ENCODE results near the gene CCNY.
"Not testable (repeated sequence)": the region's sequence is repeated elsewhere in the genome, so short reads cannot be mapped to it uniquely, and the experiment has no call there.

CCNY gene

GRCh38 chr10:35417795-35418194 lies 81.5 kb downstream of the CCNY start:
- Histone ChIP-seq H2BK120ac (ENCODE audit: low read depth, low read length) (no peak overlapping the region), H3K4me1 (ENCODE audit: control insufficient read depth, insufficient read depth, low read depth, low read length) (peaks cover 31% of the 10 kb centered on the region), H3K4me2 (ENCODE audit: low read length, poor library complexity, severe bottlenecking) (no peak overlapping the region), H2BK12ac (ENCODE audit: low read length in 2 of 2) (no peak overlapping the region), H2BK15ac (ENCODE audit: low read depth, poor library complexity, severe bottlenecking) (no peak overlapping the region), H3K4me3 (ENCODE audit: insufficient read depth in 1 of 2, low read depth in 1 of 2, low read length in 2 of 2) (no peak overlapping the region), H3K36me3 (ENCODE audit: control insufficient read depth in 1 of 2, insufficient read depth in 2 of 2, low read depth in 1 of 2, low read length in 2 of 2) (no peaks in the 10 kb centered on the region), H2BK5ac (ENCODE audit: low read depth, low read length, poor library complexity, severe bottlenecking) (no peak overlapping the region), H3K27me3 (ENCODE audit: control insufficient read depth in 1 of 2, insufficient read depth in 1 of 2, low read length in 2 of 2) (no peaks in the 10 kb centered on the region), H2AK5ac (ENCODE audit: low read length, severe bottlenecking) (no peak overlapping the region), H3K18ac (ENCODE audit: low read depth in 1 of 2, low read length in 2 of 2) (no peak overlapping the region), H3K14ac (ENCODE audit: low read length in 2 of 2) (no peak overlapping the region), H3K4ac (ENCODE audit: low read depth in 1 of 2, low read length in 2 of 2) (no peak overlapping the region), H2AFZ (ENCODE audit: low read depth, low read length) (no peak overlapping the region), H3K27ac (ENCODE audit: low read length, poor library complexity, severe bottlenecking) (no peak overlapping the region), H4K91ac (ENCODE audit: low read length) (no peak overlapping the region), H3K79me1 (replicated peaks; ENCODE audit: low read length, poor library complexity, severe bottlenecking) (peaks cover 21% of the 10 kb centered on the region), H3K23ac (ENCODE audit: low read length in 2 of 2) (no peak overlapping the region), H3K9me3 (ENCODE audit: control insufficient read depth, low read length) (no peaks in the 10 kb centered on the region), H4K8ac (ENCODE audit: low read length) (no peak overlapping the region), H3K9ac (ENCODE audit: low read length) (no peak overlapping the region)
- no peak for DNase-seq

- H2AK5ac ChIP-seq (ENCODE audit: low read length, severe bottlenecking); H2AFZ ChIP-seq (ENCODE audit: low read depth, low read length); H3K27ac ChIP-seq (ENCODE audit: low read length, poor library complexity, severe bottlenecking); H3K36me3 ChIP-seq (ENCODE audit: control insufficient read depth in 1 of 2, insufficient read depth in 2 of 2, low read depth in 1 of 2, low read length in 2 of 2); H2BK120ac ChIP-seq (ENCODE audit: low read depth, low read length); H3K23ac ChIP-seq (ENCODE audit: low read length in 2 of 2); H3K4me3 ChIP-seq (ENCODE audit: insufficient read depth in 1 of 2, low read depth in 1 of 2, low read length in 2 of 2); H3K4me2 ChIP-seq (ENCODE audit: low read length, poor library complexity, severe bottlenecking); H3K9me3 ChIP-seq (ENCODE audit: control insufficient read depth, low read length); H3K4ac ChIP-seq (ENCODE audit: low read depth in 1 of 2, low read length in 2 of 2); DNase-seq; H4K91ac ChIP-seq (ENCODE audit: low read length); H3K27me3 ChIP-seq (ENCODE audit: control insufficient read depth in 1 of 2, insufficient read depth in 1 of 2, low read length in 2 of 2); H3K9ac ChIP-seq (ENCODE audit: low read length); H2BK5ac ChIP-seq (ENCODE audit: low read depth, low read length, poor library complexity, severe bottlenecking); H2BK15ac ChIP-seq (ENCODE audit: low read depth, poor library complexity, severe bottlenecking): not testable (repeated sequence)
- H3K79me1 ChIP-seq (replicated peaks; ENCODE audit: low read length, poor library complexity, severe bottlenecking), result peaks cover 21% of the 10 kb centered on the region
- peak overlapping the region; percentile 29 for H4K8ac ChIP-seq (ENCODE audit: low read length)
- peak overlapping the region in 1 of 2 experiments; percentile 57 for H3K14ac ChIP-seq (ENCODE audit: low read length in 2 of 2)
- peak overlapping the region in 1 of 2 experiments; percentile 67 for H3K18ac ChIP-seq (ENCODE audit: low read depth in 1 of 2, low read length in 2 of 2)
- peaks cover 31% of the 10 kb centered on the region for H3K4me1 ChIP-seq (ENCODE audit: control insufficient read depth, insufficient read depth, low read depth, low read length)
- peak overlapping the region; percentile 38 to 64 for H2BK12ac ChIP-seq (ENCODE audit: low read length in 2 of 2)
- 99% methylated on average over 10 of the region's 10 CpGs for WGBS
Observed at GRCh38 chr10:35418580-35418979, 82.3 kb downstream of the CCNY start.

- Histone ChIP-seq H3K79me1 (replicated peaks; ENCODE audit: low read length, poor library complexity, severe bottlenecking) (peaks cover 15% of the 10 kb centered on the region), H4K91ac (ENCODE audit: low read length) (peak overlapping the region; percentile 71), H3K27ac (ENCODE audit: low read length, poor library complexity, severe bottlenecking) (peak overlapping the region; percentile 47), H3K23ac (ENCODE audit: low read length in 2 of 2) (no peak overlapping the region), H2AK5ac (ENCODE audit: low read length, severe bottlenecking) (peak overlapping the region; percentile 62), H2BK120ac (ENCODE audit: low read depth, low read length) (no peak overlapping the region), H3K9me3 (ENCODE audit: control insufficient read depth, low read length) (no peaks in the 10 kb centered on the region), H2BK5ac (ENCODE audit: low read depth, low read length, poor library complexity, severe bottlenecking) (no peak overlapping the region), H3K4me1 (ENCODE audit: control insufficient read depth, insufficient read depth, low read depth, low read length) (peaks cover 30% of the 10 kb centered on the region), H2AFZ (ENCODE audit: low read depth, low read length) (no peak overlapping the region), H3K4ac (ENCODE audit: low read depth in 1 of 2, low read length in 2 of 2) (peak overlapping the region in 1 of 2 experiments; percentile 64), H3K36me3 (ENCODE audit: control insufficient read depth in 1 of 2, insufficient read depth in 2 of 2, low read depth in 1 of 2, low read length in 2 of 2) (no peaks in the 10 kb centered on the region), H2BK12ac (ENCODE audit: low read length in 2 of 2) (peak overlapping the region; percentile 39 to 59), H2BK15ac (ENCODE audit: low read depth, poor library complexity, severe bottlenecking) (no peak overlapping the region), H3K4me2 (ENCODE audit: low read length, poor library complexity, severe bottlenecking) (no peak overlapping the region), H4K8ac (ENCODE audit: low read length) (no peak overlapping the region), H3K4me3 (ENCODE audit: insufficient read depth in 1 of 2, low read depth in 1 of 2, low read length in 2 of 2) (no peak overlapping the region), H3K9ac (ENCODE audit: low read length) (peak overlapping the region; percentile 80), H3K27me3 (ENCODE audit: control insufficient read depth in 1 of 2, insufficient read depth in 1 of 2, low read length in 2 of 2) (no peaks in the 10 kb centered on the region), H3K14ac (ENCODE audit: low read length in 2 of 2) (peak overlapping the region in 1 of 2 experiments; percentile 31), H3K18ac (ENCODE audit: low read depth in 1 of 2, low read length in 2 of 2) (peak overlapping the region in 1 of 2 experiments; percentile 86)
- 60% methylated on average over 2 of the region's 2 CpGs for WGBS
- DNase-seq, result peak; percentile 33
Observed at GRCh38 chr10:35420044-35420443, 83.7 kb downstream of the CCNY start.

- Histone ChIP-seq H3K4me3 (ENCODE audit: insufficient read depth in 1 of 2, low read depth in 1 of 2, low read length in 2 of 2) (peak overlapping the region in 1 of 2 experiments; percentile 40), H3K23ac (ENCODE audit: low read length in 2 of 2) (no peak overlapping the region), H3K36me3 (ENCODE audit: control insufficient read depth in 1 of 2, insufficient read depth in 2 of 2, low read depth in 1 of 2, low read length in 2 of 2) (no peaks in the 10 kb centered on the region), H3K27me3 (ENCODE audit: control insufficient read depth in 1 of 2, insufficient read depth in 1 of 2, low read length in 2 of 2) (no peaks in the 10 kb centered on the region), H2AFZ (ENCODE audit: low read depth, low read length) (no peak overlapping the region), H3K4me2 (ENCODE audit: low read length, poor library complexity, severe bottlenecking) (peak overlapping the region; percentile 31), H3K9ac (ENCODE audit: low read length) (peak overlapping the region; percentile 80), H2BK5ac (ENCODE audit: low read depth, low read length, poor library complexity, severe bottlenecking) (peak overlapping the region; percentile 77), H3K18ac (ENCODE audit: low read depth in 1 of 2, low read length in 2 of 2) (peak overlapping the region; percentile 92 to 99), H2BK12ac (ENCODE audit: low read length in 2 of 2) (peak overlapping the region; percentile 65 to 97), H4K91ac (ENCODE audit: low read length) (peak overlapping the region; percentile 83), H2BK15ac (ENCODE audit: low read depth, poor library complexity, severe bottlenecking) (peak overlapping the region; percentile 98), H2AK5ac (ENCODE audit: low read length, severe bottlenecking) (peak overlapping the region; percentile 99), H3K4me1 (ENCODE audit: control insufficient read depth, insufficient read depth, low read depth, low read length) (peaks cover 31% of the 10 kb centered on the region), H3K9me3 (ENCODE audit: control insufficient read depth, low read length) (no peaks in the 10 kb centered on the region), H2BK120ac (ENCODE audit: low read depth, low read length) (peak overlapping the region; percentile 96), H4K8ac (ENCODE audit: low read length) (peak overlapping the region; percentile 94), H3K14ac (ENCODE audit: low read length in 2 of 2) (no peak overlapping the region), H3K4ac (ENCODE audit: low read depth in 1 of 2, low read length in 2 of 2) (peak overlapping the region; percentile 91 to 95), H3K27ac (ENCODE audit: low read length, poor library complexity, severe bottlenecking) (peak overlapping the region; percentile 96), H3K79me1 (replicated peaks; ENCODE audit: low read length, poor library complexity, severe bottlenecking) (peaks cover 13% of the 10 kb centered on the region)
- 71% methylated on average over 8 of the region's 11 CpGs for WGBS
- DNase-seq, result peak; percentile 10
Observed at GRCh38 chr10:35420827-35421552, 84.7 kb downstream of the CCNY start.
